K562 (cell line): ENCODE data around the gene INS.

Source experiments
- ARID3B ChIP-seq: fragments of 250-450 bp; sonication (Bioruptor Pico); IDR thresholded peaks from 2 replicates; pipeline ENCODE4 v1.4.0; 2020; ENCODE audit warnings: borderline replicate concordance
- CBFA2T2 ChIP-seq: fragments of 450-650 bp; conservative IDR thresholded peaks from 2 replicates; pipeline ENCODE4 v1.6.1; 2017; ENCODE audit warnings: mild to moderate bottlenecking
- EZH2 ChIP-seq: IDR thresholded peaks from 2 replicates; pipeline ENCODE4 v1.6.1; 2012; ENCODE audit warnings: low read depth, mild to moderate bottlenecking, inconsistent platforms, low read length, borderline replicate concordance
- MEF2D ChIP-seq: conservative IDR thresholded peaks from 2 replicates; pipeline ENCODE4 v1.6.1; 2016; ENCODE audit warnings: low read depth, missing genetic modification characterization, missing compliant biosample characterization
- PCBP2 ChIP-seq: fragments of 200-400 bp; formaldehyde crosslinking; IDR thresholded peaks from 2 replicates; pipeline ENCODE4 v1.6.1; 2018; ENCODE audit warnings: low read length, low read depth, mild to moderate bottlenecking, moderate library complexity; ENCODE audit not compliant: poor library complexity, severe bottlenecking
- PHF20 ChIP-seq: fragments of 450-650 bp; IDR thresholded peaks from 2 replicates; pipeline ENCODE4 v1.6.1; 2018; ENCODE audit not compliant: partially characterized antibody
- PKNOX1 ChIP-seq: fragments of 450-650 bp; IDR thresholded peaks from 2 replicates; pipeline ENCODE4 v1.6.1; 2016
- POLR2A ChIP-seq: fragments of 450-650 bp; conservative IDR thresholded peaks from 2 replicates; pipeline ENCODE4 v1.6.1; 2016
- SP2 ChIP-seq: IDR thresholded peaks from 2 replicates; pipeline ENCODE4 v1.6.1; 2011; ENCODE audit warnings: mild to moderate bottlenecking, low read depth, low read length, moderate library complexity; ENCODE audit not compliant: poor library complexity, severe bottlenecking; ENCODE audit errors: extremely low read depth
- TBL1XR1 ChIP-seq, 2 experiments: IDR thresholded peaks; 2 replicates each; pipeline ENCODE4 v1.6.1; 2012; ENCODE audit warnings: improper control_type of control experiment in 2 of 2, low read length in 2 of 2, mild to moderate bottlenecking in 1 of 2
- ZNF175 ChIP-seq: fragments of 200-800 bp; sonication (Bioruptor generic); IDR thresholded peaks from 2 replicates; pipeline ENCODE4 v1.6.1; 2016; ENCODE audit warnings: low read depth, mild to moderate bottlenecking, missing genetic modification characterization, missing compliant biosample characterization
- ZNF583 ChIP-seq: fragments of 250-450 bp; sonication (Bioruptor Pico); IDR thresholded peaks from 2 replicates; pipeline ENCODE4 v1.4.0; 2020
- ZNF740 ChIP-seq, 3 experiments: fragments of 200-800 bp in 1 of 3; sonication (Bioruptor generic) in 1 of 3; sonication (generic) in 1 of 3; formaldehyde crosslinking in 1 of 3; IDR thresholded peaks; 2 replicates each; pipeline versions ENCODE4 v1.6.1 to v1.8.0; 2016 to 2022; ENCODE audit warnings: mild to moderate bottlenecking in 2 of 3, missing compliant biosample characterization in 2 of 3, missing genetic modification characterization in 2 of 3, missing genetic modification reagents in 1 of 3

DNA sequence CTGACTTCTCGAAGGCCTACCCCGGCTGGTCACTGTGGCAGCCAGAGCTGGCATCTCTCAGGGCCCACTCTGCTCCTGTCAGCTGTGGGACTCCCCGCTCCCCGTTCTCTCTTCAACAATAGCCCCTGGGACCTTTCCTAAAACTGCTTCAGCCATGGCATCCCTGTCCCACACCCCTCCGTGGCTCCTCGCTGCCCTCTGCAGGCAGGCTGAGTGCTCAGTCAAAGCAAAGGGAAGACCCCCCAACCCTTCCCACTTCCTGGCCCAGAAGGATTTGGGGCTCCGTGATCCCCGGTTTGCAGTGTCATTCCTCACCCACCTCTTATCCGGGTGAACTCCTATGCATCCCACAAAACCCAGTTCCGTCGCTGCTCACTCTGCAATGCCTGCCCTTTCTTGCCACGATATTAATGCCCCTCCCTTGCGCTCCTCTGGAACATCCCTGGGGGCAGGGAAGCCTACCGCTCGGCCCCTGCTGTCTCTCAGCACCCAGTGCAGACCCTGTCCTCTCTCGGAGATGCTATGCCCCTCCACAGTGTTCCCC lies 12.2 kb upstream of the INS start:
- TF ChIP-seq PHF20: no peak
- TF ChIP-seq TBL1XR1 (IDR thresholded peaks at IDR 0.05; ENCODE audit: low read length in 2 of 2): no peak
- TF ChIP-seq POLR2A: no peak
- TF ChIP-seq PCBP2: no peak
- TF ChIP-seq CBFA2T2: no peak
- no peak for TF ChIP-seq ZNF740 (CRISPR knock-in tag; IDR thresholded peaks at IDR 0.05)
- no peak for TF ChIP-seq ZNF740 (tag; IDR thresholded peaks at IDR 0.05)
- no peak for TF ChIP-seq ZNF175 (CRISPR knock-in tag)
- TF ChIP-seq ZNF583 (CRISPR knock-in tag): no peak
- no peak for TF ChIP-seq PKNOX1
- TF ChIP-seq EZH2: no peak
- no peak for TF ChIP-seq ARID3B (CRISPR knock-in tag)
- TF ChIP-seq MEF2D (tag): no peak
- no peak for TF ChIP-seq SP2
